HG03520 (cell line): ENCODE data around the gene EVX2.
A peak's percentile ranks its signal among the peaks of the same experiment; 100 is the strongest.

Source experiments
- ATAC-seq: cut with Tn5 transposase; IDR thresholded peaks from one replicate; pipeline ENCODE4 v1.9.1; 2021; ENCODE audit warnings: mild to moderate bottlenecking, moderate library complexity; ENCODE audit not compliant: unreplicated experiment

Gene EVX2

DNA sequence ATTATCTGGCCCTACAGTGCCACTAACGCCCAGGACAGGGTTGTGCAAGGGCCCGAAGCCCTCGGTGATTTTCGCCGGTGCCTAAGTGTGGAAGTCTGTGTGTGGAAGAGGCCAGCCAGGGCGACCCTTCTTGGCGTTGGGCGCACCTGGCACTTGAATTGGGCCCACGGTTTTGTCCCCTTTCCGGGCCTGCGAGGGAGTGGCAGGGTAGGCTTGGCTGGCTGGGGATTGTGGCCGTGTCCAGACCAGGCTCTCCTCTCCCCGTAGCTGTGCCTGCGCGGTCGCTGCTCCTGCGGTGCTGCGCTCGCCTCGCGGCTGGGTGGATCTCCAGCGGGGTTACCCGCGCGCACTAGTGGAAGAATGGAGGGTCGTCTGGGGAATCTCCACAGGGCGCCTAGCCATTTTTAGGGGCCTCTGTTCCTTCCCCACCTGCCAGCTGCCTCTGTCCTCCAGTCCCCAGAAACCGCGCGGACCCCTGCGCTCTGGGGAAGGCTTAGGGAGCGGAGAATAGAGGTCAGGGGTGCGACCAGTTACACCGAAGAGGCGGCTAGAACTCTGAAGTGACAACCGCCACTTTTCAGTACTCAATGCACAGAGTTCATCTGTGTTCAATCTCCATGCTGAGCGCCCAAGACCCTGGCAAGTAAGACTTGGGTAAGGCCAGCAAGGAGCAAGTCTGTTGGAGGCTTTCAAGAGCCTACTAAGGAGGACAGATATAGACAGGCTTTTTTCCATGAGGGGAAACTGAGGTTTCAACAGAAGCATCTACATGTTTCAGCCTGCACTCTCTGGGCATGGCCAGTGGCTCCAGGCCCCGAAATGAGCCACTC is 16.0 kb downstream of the EVX2 start:
- ATAC-seq = no peak

DNA sequence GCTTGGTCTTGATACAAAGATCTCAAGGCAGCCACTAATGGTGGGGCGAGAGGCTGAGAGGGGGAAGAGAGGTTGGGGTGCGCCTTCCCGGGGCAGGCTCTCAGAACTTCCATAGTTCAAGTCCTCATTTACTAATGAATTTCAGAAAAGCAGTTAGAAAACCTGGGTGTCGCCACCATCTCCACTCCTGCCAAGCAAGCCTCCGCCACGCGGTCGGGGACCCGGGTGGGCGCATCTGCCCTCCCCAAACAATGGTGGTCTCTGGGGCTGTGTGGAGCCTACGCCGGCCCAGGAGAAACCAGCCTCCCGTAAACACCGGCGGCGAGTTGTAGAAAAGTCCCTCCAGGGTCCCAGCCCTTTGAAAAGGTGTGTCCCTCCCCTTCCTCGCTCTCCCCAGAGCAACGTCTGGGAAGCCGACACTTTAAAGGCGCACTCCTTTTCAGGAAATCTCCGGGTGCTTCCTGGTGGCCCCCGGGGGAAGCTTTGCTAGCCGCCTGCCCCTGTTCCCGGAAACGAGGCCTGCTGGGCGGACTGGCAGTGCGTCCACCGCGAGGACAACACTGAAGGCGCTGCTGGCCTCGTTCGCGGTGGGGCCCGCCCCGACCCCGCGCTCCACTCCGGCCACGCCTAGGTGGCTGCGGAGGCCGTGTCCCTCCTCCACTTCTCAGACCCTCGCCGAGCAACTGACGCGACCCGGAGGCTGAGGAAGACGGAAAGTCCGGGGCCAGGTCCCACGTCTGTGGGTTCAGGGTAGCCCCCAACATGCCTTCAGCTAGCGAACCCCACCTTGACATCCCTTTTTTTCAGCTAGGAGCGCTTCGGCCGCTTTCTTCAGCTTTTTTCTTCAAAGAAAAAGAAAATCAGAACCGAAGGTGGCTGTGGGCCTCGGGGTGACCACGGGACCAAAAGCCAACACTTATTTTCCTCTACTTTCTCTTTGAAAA is 16.8 kb downstream of the EVX2 start:
- no peak for ATAC-seq

DNA sequence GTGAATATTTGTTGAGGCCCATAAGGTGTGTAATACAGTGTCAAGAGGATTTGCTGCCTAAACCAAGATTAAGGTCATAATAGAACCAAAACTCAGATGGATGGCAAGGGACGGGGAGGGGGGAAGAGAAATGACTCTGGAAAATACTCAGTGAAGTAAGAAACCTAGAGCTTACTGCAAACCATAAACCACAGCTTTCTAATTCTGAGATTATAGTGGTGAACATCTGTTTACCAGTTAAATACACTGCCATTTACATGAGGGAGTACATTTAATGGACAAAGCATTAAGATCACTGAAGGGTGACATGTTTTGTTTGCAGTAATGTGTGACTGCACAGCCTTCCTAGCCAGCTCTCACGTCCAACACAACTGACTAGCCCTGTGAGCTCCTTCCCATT is 19.8 kb downstream of the EVX2 start:
- ATAC-seq = peak; percentile 46

DNA sequence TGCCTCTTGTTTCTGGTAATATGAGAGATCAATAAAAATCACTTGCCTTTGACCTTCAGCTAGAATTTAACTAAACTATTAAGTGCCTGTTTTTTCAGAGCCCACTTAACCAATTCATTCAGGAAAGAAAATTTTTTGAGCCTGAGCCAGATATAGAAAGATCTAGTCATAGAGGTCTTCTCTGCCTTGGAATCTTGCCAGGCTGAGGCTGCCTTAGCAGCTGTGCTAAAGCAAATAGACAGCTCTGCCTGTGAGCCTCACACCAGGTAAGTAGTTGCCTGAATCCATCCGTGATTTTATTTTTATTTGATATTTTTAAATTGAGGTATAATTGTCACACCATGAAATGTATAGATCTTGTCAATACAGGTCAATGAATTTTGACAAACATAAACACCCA is 27.4 kb downstream of the EVX2 start:
- ATAC-seq = no peak

DNA sequence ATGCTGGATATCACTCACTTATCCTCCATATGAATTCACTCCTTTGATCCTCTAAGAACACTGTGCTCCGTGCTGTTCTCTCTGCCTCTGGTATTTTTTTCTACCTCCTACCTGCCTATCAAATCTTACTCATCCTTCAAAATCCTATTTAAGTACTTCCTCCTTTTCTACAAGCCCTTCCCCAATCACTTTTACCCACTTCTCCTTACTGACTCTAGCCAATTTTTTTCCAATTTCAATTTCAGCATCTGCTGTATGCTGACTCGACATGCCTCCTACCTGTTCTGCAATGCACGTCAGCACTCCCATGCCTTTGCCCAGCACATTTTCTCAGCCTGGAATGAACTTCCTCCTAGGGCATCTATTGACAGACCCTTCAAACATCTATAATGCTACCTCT is 44.4 kb downstream of the EVX2 start:
- no peak for ATAC-seq

DNA sequence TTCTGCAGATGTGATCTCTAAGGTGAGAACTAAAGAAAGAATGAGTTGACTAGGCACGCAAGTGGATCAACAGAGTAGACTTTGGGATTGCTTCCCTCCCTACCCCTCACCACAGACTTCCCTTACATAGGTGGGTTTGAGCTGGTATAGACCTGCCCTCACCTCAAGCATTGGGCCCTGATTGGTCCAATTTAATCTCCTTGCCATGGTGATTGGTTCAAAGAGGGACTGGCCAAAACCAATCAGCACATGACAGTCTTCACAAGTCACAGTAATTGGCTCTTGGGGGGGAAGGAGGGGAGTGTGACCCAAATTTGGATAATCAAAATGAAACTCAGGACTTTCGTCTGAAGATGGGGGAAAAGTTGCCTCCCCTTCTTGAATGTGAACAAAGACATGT is 45.1 kb downstream of the EVX2 start:
- no peak for ATAC-seq

DNA sequence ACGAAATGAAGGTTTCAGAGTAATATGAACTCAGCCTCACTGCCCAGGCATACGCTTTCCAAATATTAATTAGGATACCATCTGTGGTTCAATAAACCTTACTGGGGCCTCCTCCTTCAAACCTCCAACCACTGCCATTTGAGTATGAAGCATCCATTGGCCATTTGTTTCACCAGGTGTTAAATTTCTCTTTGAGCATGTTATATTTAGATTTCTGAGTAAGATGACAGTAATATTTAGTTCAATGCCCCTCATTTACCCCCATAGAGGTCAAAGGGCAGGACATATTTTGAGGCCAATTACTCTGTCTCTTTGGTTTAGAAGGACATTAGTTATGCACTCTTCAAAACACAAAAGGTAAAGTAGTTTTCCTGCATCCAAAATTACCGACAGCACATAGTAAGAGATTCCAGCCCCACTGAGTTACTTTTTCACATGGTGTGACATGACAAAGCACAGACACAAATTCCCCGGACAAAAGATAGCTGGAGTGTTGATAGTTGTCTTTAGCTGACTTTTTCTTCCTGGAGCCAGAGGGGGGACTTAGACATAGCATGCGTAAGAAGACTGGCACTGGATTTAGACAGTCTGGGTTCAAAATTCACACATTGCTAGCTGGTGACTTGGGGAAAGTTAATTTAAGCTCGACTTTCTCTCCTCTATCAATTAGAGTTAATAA is 48.6 kb downstream of the EVX2 start:
- ATAC-seq = no peak

DNA sequence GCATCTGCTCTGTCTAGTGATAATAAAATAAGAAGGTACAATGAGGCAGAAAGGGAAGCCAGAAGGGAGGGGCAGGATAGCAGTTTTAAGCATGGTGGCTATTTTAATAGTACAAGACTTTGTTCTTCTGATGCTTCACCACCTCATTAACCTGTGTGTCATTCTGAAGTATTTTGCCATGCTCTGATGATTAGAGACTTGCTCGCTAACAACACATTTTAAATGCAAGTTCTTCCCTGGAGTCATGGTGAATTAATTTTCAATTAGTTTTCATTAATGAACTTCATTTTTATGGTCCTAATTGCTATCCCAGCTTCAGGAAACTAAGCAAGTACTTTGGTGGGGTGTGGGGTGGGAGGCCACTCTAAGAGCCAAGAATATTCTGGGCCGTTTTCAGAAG is 56.0 kb downstream of the EVX2 start:
- no peak for ATAC-seq
